Colonic mucosa (tissue), 4 donors: ENCODE results near the gene MAX. TPM values are rescaled to one million over a fixed set of nuclear protein-coding genes. Genes with fewer than 3 reads are reported as not detected.

Experiments used
- DNase-seq: peaks from one replicate; pipeline ENCODE4 v3.0.0-alpha.2; 2020
- H3K27ac ChIP-seq: fragments of 200-600 bp; one replicate; pipeline ENCODE4 v1.8.0; 2021
- H3K27me3 ChIP-seq: fragments of 200-600 bp; one replicate; pipeline ENCODE4 v1.8.0; 2021
- H3K36me3 ChIP-seq: fragments of 200-600 bp; one replicate; pipeline ENCODE4 v1.8.0; 2021
- H3K4me1 ChIP-seq: fragments of 200-600 bp; one replicate; pipeline ENCODE4 v1.8.0; 2021; ENCODE audit warnings: mild to moderate bottlenecking
- H3K4me3 ChIP-seq: fragments of 200-600 bp; one replicate; pipeline ENCODE4 v1.8.0; 2021
- H3K9ac ChIP-seq, 2 donors: one replicate each; pipeline ENCODE4 v1.7.0; 2013; ENCODE audit warnings: control low read depth in 2 of 2, low read depth in 2 of 2, low read length in 2 of 2
- H3K9me3 ChIP-seq: fragments of 200-600 bp; one replicate; pipeline ENCODE4 v1.8.0; 2021
- CTCF ChIP-seq: fragments of 200-600 bp; IDR thresholded peaks from one replicate; pipeline ENCODE4 v1.8.0; 2022; ENCODE audit warnings: antibody characterized with exemption, mild to moderate bottlenecking
- intact Hi-C: fragments of 100-400 bp; cut with DNase I; formaldehyde crosslinking; loops from one replicate; pipeline ENCODE4 v1.14.1; 2022
- total RNA-seq, 2 donors: library from RNA; stranded (reverse); fragmentation: NEBNext Ultra II Directional in 1 of 2; extraction: Animal tissue kit (Norgen Biotek cat#: 25700) in 1 of 2; gene quantifications; one replicate each; pipeline ENCODE4 v1.2.1, GENCODE V29; 2021
- donor health status: healthy.
- donor health status: DM: no; HTN: no; CAD: no.
- donor health status: DM: no; HTN: no; CAD: no.

Gene MAX
- total RNA-seq, 2 donors from 2014 or later: 91.1 to 107 TPM

DNA sequence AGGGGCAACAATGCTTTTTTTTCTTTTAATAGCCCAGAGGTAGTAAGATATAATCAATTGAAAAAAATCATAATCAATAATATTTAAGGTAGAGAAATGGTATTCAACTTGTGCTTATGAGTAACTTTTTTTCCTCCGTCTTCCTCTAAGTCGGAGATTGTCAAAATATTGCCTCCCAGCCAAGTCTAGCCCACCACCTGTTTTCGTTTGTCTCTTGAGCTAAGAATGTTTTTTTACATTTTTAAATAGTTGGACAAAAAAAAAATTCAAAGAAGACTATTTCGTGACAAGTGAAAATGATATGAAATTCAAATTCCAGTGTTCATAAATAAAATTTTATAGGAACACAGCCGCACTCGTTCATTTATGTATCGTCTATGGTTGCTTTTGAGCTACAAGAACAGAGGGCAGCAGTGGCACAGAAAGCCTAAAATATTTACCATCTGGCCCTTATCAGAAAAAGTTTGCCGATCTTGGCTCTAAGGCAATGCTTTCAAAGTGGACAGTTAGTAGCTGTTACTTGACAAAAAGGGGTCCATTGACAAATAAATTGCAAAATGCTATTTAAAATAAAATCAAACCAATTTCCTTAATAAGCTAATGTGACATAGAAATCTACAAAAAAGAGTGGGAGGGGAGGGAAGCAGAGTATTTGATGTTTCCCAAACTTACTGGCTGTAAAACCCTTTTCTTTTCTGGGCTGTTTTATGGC, 40.8 kb upstream of the MAX start:
- intact Hi-C loops: no loop called here
- H3K4me1 ChIP-seq: no peaks in the 10 kb centered on the region

GRCh38 chr14:65142429-65142828, 40.1 kb upstream of the MAX start:
- Histone ChIP-seq H3K9me3 (no peaks in the 10 kb centered on the region), H3K27me3 (no peaks in the 10 kb centered on the region), H3K4me3 (no peak overlapping the region), H3K36me3 (no peaks in the 10 kb centered on the region), H3K27ac (no peak overlapping the region), H3K4me1 (no peaks in the 10 kb centered on the region), H3K9ac (no peak overlapping the region)
- no peak for TF ChIP-seq CTCF
- no peak for DNase-seq
- intact Hi-C loops: no loop called here

More for the DNA sequence above, 40.8 kb upstream of the MAX start:
- no peak overlapping the region for H3K27ac ChIP-seq
- H3K4me3 ChIP-seq: no peak overlapping the region
- H3K9ac ChIP-seq: no peak overlapping the region
- DNase-seq: no peak
- no peaks in the 10 kb centered on the region for H3K9me3 ChIP-seq
- no peak for TF ChIP-seq CTCF
- H3K36me3 ChIP-seq: no peaks in the 10 kb centered on the region
- H3K27me3 ChIP-seq: no peaks in the 10 kb centered on the region

GRCh38 chr14:65141523-65141922, 39.2 kb upstream of the MAX start:
- intact Hi-C loops: no loop called here
- Histone ChIP-seq H3K27ac (no peak overlapping the region), H3K4me1 (no peaks in the 10 kb centered on the region), H3K4me3 (no peak overlapping the region), H3K9ac (no peak overlapping the region), H3K36me3 (no peaks in the 10 kb centered on the region), H3K9me3 (no peaks in the 10 kb centered on the region), H3K27me3 (no peaks in the 10 kb centered on the region)
- TF ChIP-seq CTCF: no peak
- DNase-seq: no peak

- Histone ChIP-seq H3K27me3 (no peaks in the 10 kb centered on the region), H3K36me3 (no peaks in the 10 kb centered on the region), H3K4me1 (no peaks in the 10 kb centered on the region), H3K4me3 (no peak overlapping the region), H3K9me3 (no peaks in the 10 kb centered on the region), H3K9ac (no peak overlapping the region), H3K27ac (no peak overlapping the region)
- intact Hi-C loops: no loop called here
- no peak for DNase-seq
- no peak for TF ChIP-seq CTCF
Observed at GRCh38 chr14:65137648-65138307, 35.5 kb upstream of the MAX start.

- intact Hi-C loops: no loop called here
- no peak overlapping the region for H3K4me3 ChIP-seq
- DNase-seq: peak; percentile 56
- no peak for TF ChIP-seq CTCF
- H3K36me3 ChIP-seq: no peaks in the 10 kb centered on the region
- no peaks in the 10 kb centered on the region for H3K9me3 ChIP-seq
- H3K9ac ChIP-seq: no peak overlapping the region
- H3K4me1 ChIP-seq: no peaks in the 10 kb centered on the region
- H3K27ac ChIP-seq: no peak overlapping the region
- no peaks in the 10 kb centered on the region for H3K27me3 ChIP-seq
Observed at GRCh38 chr14:65134651-65135579, 32.6 kb upstream of the MAX start.
